Thyroid gland (tissue), 4 donors: ENCODE data around the gene ZNF358. TPM values are rescaled to one million over a fixed set of nuclear protein-coding genes. Genes with fewer than 3 reads are reported as not detected.

Experiments used
- DNase-seq, 2 donors: peaks; one replicate each; pipeline ENCODE4 v3.0.0-alpha.2; 2019
- H3K27ac ChIP-seq, 3 donors: fragments of 200-600 bp; sonication (generic); 1 replicate in 2 of 3; 2 replicates in 1 of 3; pipeline ENCODE4 v1.5.1; 2016 to 2019; ENCODE audit warnings: mild to moderate bottlenecking in 1 of 3, moderate library complexity in 1 of 3
- H3K27me3 ChIP-seq: fragments of 200-600 bp; sonication (generic); one replicate; pipeline ENCODE4 v1.5.1; 2019
- H3K36me3 ChIP-seq, 2 donors: fragments of 200-600 bp; sonication (generic); one replicate each; pipeline ENCODE4 v1.5.1; 2016 to 2019
- H3K4me1 ChIP-seq, 2 donors: fragments of 200-600 bp; sonication (generic); one replicate each; pipeline ENCODE4 v1.5.1; 2017 to 2019
- H3K4me3 ChIP-seq, 3 donors: fragments of 200-600 bp; sonication (generic); replicated peaks in 1 of 3; 1 replicate in 2 of 3; 2 replicates in 1 of 3; pipeline ENCODE4 v1.5.1; 2016; ENCODE audit warnings: mild to moderate bottlenecking in 1 of 3
- H3K9me3 ChIP-seq: fragments of 200-600 bp; sonication (generic); one replicate; pipeline ENCODE4 v1.5.1; 2017
- CTCF ChIP-seq, 6 experiments: fragments of 200-600 bp in 3 of 6; fragments of 450-650 bp in 3 of 6; sonication (generic) in 3 of 6; IDR thresholded peaks; one replicate each; pipeline ENCODE4 v1.5.1; 2016 to 2019; ENCODE audit warnings: antibody characterized with exemption in 6 of 6, mild to moderate bottlenecking in 2 of 6, inconsistent platforms in 1 of 6, moderate library complexity in 1 of 6
- POLR2A ChIP-seq, 2 donors: fragments of 450-650 bp; IDR thresholded peaks; one replicate each; pipeline ENCODE4 v1.6.1; 2017; ENCODE audit warnings: antibody characterized with exemption in 2 of 2, mild to moderate bottlenecking in 2 of 2, moderate library complexity in 1 of 2
- WGBS, 2 donors: methylation state at CpG; one replicate each; pipeline ENCODE4 v1.1.5; 2017; 5-methylcytosine and 5-hydroxymethylcytosine counted together
- intact Hi-C: fragments of 100-400 bp; cut with DNase I; formaldehyde crosslinking; loops from one replicate; pipeline ENCODE4 v1.15.1; 2023
- total RNA-seq, 4 donors: library from RNA; depleted of rRNA; stranded (reverse); fragments of >200 nt; gene quantifications; one replicate each; pipeline ENCODE4 v1.2.3, GENCODE V29; 2016

ZNF358 gene
- total RNA-seq, 4 donors from 2014 or later, result 57.6 to 102 (median 69.5) TPM

- intact Hi-C loops, result no loop called here
- H3K4me3 ChIP-seq, result no peak overlapping the region
- WGBS, 2 donors, result 75 to 84% methylated on average over 39 to 50 of the region's 62 CpGs
- no peaks in the 10 kb centered on the region for H3K9me3 ChIP-seq
- H3K27me3 ChIP-seq, result no peaks in the 10 kb centered on the region
- H3K4me1 ChIP-seq, result no peaks in the 10 kb centered on the region
- no peak for DNase-seq
- TF ChIP-seq CTCF (IDR thresholded peaks at IDR 0.05), result no peak
- TF ChIP-seq POLR2A (IDR thresholded peaks at IDR 0.05), result no peak
- no peak overlapping the region for H3K27ac ChIP-seq
- peaks cover 52 to 55% of the 10 kb centered on the region in 2 donors for H3K36me3 ChIP-seq
These were observed 39.3 kb downstream of the ZNF358 start for GRCh38 chr19:7554990-7555864.

GRCh38 chr19:7556696-7557315 is 40.9 kb downstream of the ZNF358 start:
- no peak for DNase-seq
- H3K36me3 ChIP-seq, result peaks cover 52% of the 10 kb centered on the region in 2 donors
- no peaks in the 10 kb centered on the region for H3K4me1 ChIP-seq
- H3K27ac ChIP-seq, result no peak overlapping the region
- H3K4me3 ChIP-seq, result no peak overlapping the region
- intact Hi-C loops, result no loop called here
- H3K9me3 ChIP-seq, result no peaks in the 10 kb centered on the region
- 95 to 96% methylated on average over 34 to 43 of the region's 54 CpGs for WGBS, 2 donors
- no peaks in the 10 kb centered on the region for H3K27me3 ChIP-seq
- TF ChIP-seq CTCF (IDR thresholded peaks at IDR 0.05) (no peak), POLR2A (IDR thresholded peaks at IDR 0.05) (no peak)

- TF ChIP-seq POLR2A (IDR thresholded peaks at IDR 0.05), result no peak
- TF ChIP-seq CTCF (IDR thresholded peaks at IDR 0.05), result no peak
- Histone ChIP-seq H3K4me3 (no peak overlapping the region), H3K4me1 (no peaks in the 10 kb centered on the region), H3K9me3 (no peaks in the 10 kb centered on the region), H3K36me3 (peaks cover 51 to 52% of the 10 kb centered on the region in 2 donors), H3K27ac (no peak overlapping the region), H3K27me3 (no peaks in the 10 kb centered on the region)
- WGBS, 2 donors, result 91% methylated on average over 13 to 18 of the region's 18 CpGs
- intact Hi-C loops, result no loop called here
- DNase-seq, result no peak
These were observed 42.8 kb downstream of the ZNF358 start for GRCh38 chr19:7558667-7559066.

GRCh38 chr19:7559102-7559501 is 43.2 kb downstream of the ZNF358 start:
- 72 to 80% methylated on average over 4 of the region's 4 CpGs for WGBS, 2 donors
- H3K4me3 ChIP-seq, result no peak overlapping the region
- H3K36me3 ChIP-seq, result peaks cover 47 to 49% of the 10 kb centered on the region in 2 donors
- no peaks in the 10 kb centered on the region for H3K27me3 ChIP-seq
- H3K27ac ChIP-seq, result no peak overlapping the region
- TF ChIP-seq CTCF (IDR thresholded peaks at IDR 0.05), result no peak
- DNase-seq, result no peak
- no peaks in the 10 kb centered on the region for H3K4me1 ChIP-seq
- intact Hi-C loops, result no loop called here
- no peaks in the 10 kb centered on the region for H3K9me3 ChIP-seq

GRCh38 chr19:7560255-7560654 is 44.4 kb downstream of the ZNF358 start:
- no peak for TF ChIP-seq CTCF (IDR thresholded peaks at IDR 0.05)
- no peak for TF ChIP-seq POLR2A (IDR thresholded peaks at IDR 0.05)
- no peaks in the 10 kb centered on the region for H3K4me1 ChIP-seq
- H3K36me3 ChIP-seq, result peaks cover 37 to 43% of the 10 kb centered on the region in 2 donors
- no peaks in the 10 kb centered on the region for H3K27me3 ChIP-seq
- H3K9me3 ChIP-seq, result no peaks in the 10 kb centered on the region
- no peak overlapping the region for H3K4me3 ChIP-seq
- H3K27ac ChIP-seq, result no peak overlapping the region
- DNase-seq, result no peak
- WGBS, 2 donors, result 97 to 100% methylated on average over 2 of the region's 2 CpGs
- intact Hi-C loops, result no loop called here
